Measurements from ENCODE around the gene SYNGR4. TPM values are rescaled to one million over a fixed set of nuclear protein-coding genes. Genes with fewer than 3 reads are reported as not detected.

SYNGR4 gene
- total RNA-seq, 4 donors from 2014 or later, result not detected

- H3K9me3 ChIP-seq, result no peaks in the 10 kb centered on the region
- in situ Hi-C loops (cut with MboI; ENCODE audit: low sequenced_read_pairs in 4 of 4), result no loop called here
- ATAC-seq, result no peak
Observed at GRCh38 chr19:48372904-48373303, 8.7 kb downstream of the SYNGR4 start.

GRCh38 chr19:48373567-48373966 is 9.4 kb downstream of the SYNGR4 start:
- TF ChIP-seq POLR2A (IDR thresholded peaks at IDR 0.05) (no peak), CTCF (IDR thresholded peaks at IDR 0.05 in 4 of 5, conservative IDR thresholded peaks at IDR 0.05 in 1 of 5) (no peak)
- no peak overlapping the region for H3K4me3 ChIP-seq
- H3K9me3 ChIP-seq, result no peaks in the 10 kb centered on the region
- no peaks in the 10 kb centered on the region for H3K4me1 ChIP-seq
- DNase-seq (no peak), ATAC-seq (no peak)
- H3K27me3 ChIP-seq, result no peaks in the 10 kb centered on the region
- in situ Hi-C loops (cut with MboI; ENCODE audit: low sequenced_read_pairs in 4 of 4) (no loop called here), intact Hi-C loops (cut with DNase I; ENCODE audit: low total_unique reads) (no loop called here)
- H3K36me3 ChIP-seq, result no peaks in the 10 kb centered on the region
- no peak overlapping the region for H3K27ac ChIP-seq

More at GRCh38 chr19:48372904-48373303, 8.7 kb downstream of the SYNGR4 start:
- TF ChIP-seq CTCF (IDR thresholded peaks at IDR 0.05 in 4 of 5, conservative IDR thresholded peaks at IDR 0.05 in 1 of 5) (no peak), POLR2A (IDR thresholded peaks at IDR 0.05) (no peak)
- H3K27ac ChIP-seq, result no peak overlapping the region
- intact Hi-C loops (cut with DNase I; ENCODE audit: low total_unique reads), result no loop called here
- no peaks in the 10 kb centered on the region for H3K27me3 ChIP-seq
- no peaks in the 10 kb centered on the region for H3K36me3 ChIP-seq
- no peak overlapping the region for H3K4me3 ChIP-seq
- no peak for DNase-seq
- H3K4me1 ChIP-seq, result no peaks in the 10 kb centered on the region

GRCh38 chr19:48378194-48378570 is 14.0 kb downstream of the SYNGR4 start:
- no peaks in the 10 kb centered on the region for H3K27me3 ChIP-seq
- intact Hi-C loops (cut with DNase I; ENCODE audit: low total_unique reads) (no loop called here), in situ Hi-C loops (cut with MboI; ENCODE audit: low sequenced_read_pairs in 4 of 4) (no loop called here)
- ATAC-seq, result no peak
- no peak overlapping the region for H3K27ac ChIP-seq
- H3K36me3 ChIP-seq, result peaks cover 0 to 13% of the 10 kb centered on the region in 2 donors
- no peaks in the 10 kb centered on the region for H3K9me3 ChIP-seq
- TF ChIP-seq CTCF (IDR thresholded peaks at IDR 0.05 in 4 of 5, conservative IDR thresholded peaks at IDR 0.05 in 1 of 5) (no peak), POLR2A (IDR thresholded peaks at IDR 0.05) (no peak)
- H3K4me3 ChIP-seq, result no peak overlapping the region
- H3K4me1 ChIP-seq, result no peaks in the 10 kb centered on the region
- DNase-seq, result no peak

GRCh38 chr19:48379058-48379457 is 14.9 kb downstream of the SYNGR4 start:
- Histone ChIP-seq H3K27me3 (no peaks in the 10 kb centered on the region), H3K4me1 (no peaks in the 10 kb centered on the region), H3K9me3 (no peaks in the 10 kb centered on the region), H3K4me3 (no peak overlapping the region), H3K27ac (no peak overlapping the region), H3K36me3 (peaks cover 0 to 22% of the 10 kb centered on the region in 2 donors)
- intact Hi-C loops (cut with DNase I; ENCODE audit: low total_unique reads) (no loop called here), in situ Hi-C loops (cut with MboI; ENCODE audit: low sequenced_read_pairs in 4 of 4) (no loop called here)
- TF ChIP-seq POLR2A (IDR thresholded peaks at IDR 0.05), result no peak
- TF ChIP-seq CTCF (IDR thresholded peaks at IDR 0.05 in 4 of 5, conservative IDR thresholded peaks at IDR 0.05 in 1 of 5), result no peak
- ATAC-seq (no peak), DNase-seq (no peak)
